Natural killer cell (primary cell): ENCODE measurements around the gene METTL5. TPM values are rescaled to one million over a fixed set of nuclear protein-coding genes. Genes with fewer than 3 reads are reported as not detected.
A peak's percentile ranks its signal among the peaks of the same experiment; 100 is the strongest.

Source experiments
- ATAC-seq, 3 donors: fragments of 150-1000 bp in 2 of 3; fragments of 200-7000 bp in 1 of 3; cut with Tn5 transposase; 1 replicate in 1 of 3; 2 replicates in 2 of 3; pipeline ENCODE4 v1.10.0; 2021; ENCODE audit warnings: mild to moderate bottlenecking in 2 of 3, moderate library complexity in 2 of 3
- DNase-seq, 2 donors: peaks; one replicate each; pipeline versions ENCODE4 v3.0.0 to v3.0.0-alpha.2; 2013 to 2021; ENCODE audit warnings: mixed read lengths in 1 of 2
- H3K27ac ChIP-seq: one replicate; pipeline ENCODE4 v1.5.1; 2013; ENCODE audit warnings: mild to moderate bottlenecking, low read length
- H3K27me3 ChIP-seq: one replicate; pipeline ENCODE4 v1.6.1; 2013; ENCODE audit warnings: low read length; ENCODE audit not compliant: control insufficient read depth, insufficient read depth
- H3K36me3 ChIP-seq: one replicate; pipeline ENCODE4 v1.6.1; 2013; ENCODE audit warnings: low read length; ENCODE audit not compliant: control insufficient read depth, insufficient read depth
- H3K4me1 ChIP-seq: one replicate; pipeline ENCODE4 v1.6.1; 2013; ENCODE audit warnings: low read length; ENCODE audit not compliant: control insufficient read depth, insufficient read depth
- H3K4me3 ChIP-seq: one replicate; pipeline ENCODE4 v1.5.1; 2013; ENCODE audit warnings: low read length
- H3K9me3 ChIP-seq: one replicate; pipeline ENCODE4 v1.6.1; 2013; ENCODE audit warnings: low read length; ENCODE audit not compliant: control insufficient read depth, insufficient read depth
- H3K27ac Mint-ChIP-seq, 2 donors: one replicate each; pipeline ENCODE4 v1.8.0; 2022; ENCODE audit warnings: mild to moderate bottlenecking in 2 of 2, mixed read lengths in 2 of 2, moderate library complexity in 1 of 2
- H3K27me3 Mint-ChIP-seq, 2 donors: one replicate each; pipeline ENCODE4 v1.8.0; 2022; ENCODE audit warnings: low read depth in 2 of 2, mixed read lengths in 2 of 2
- H3K36me3 Mint-ChIP-seq: one replicate; pipeline ENCODE4 v1.8.0; 2022; ENCODE audit warnings: mixed read lengths
- H3K4me1 Mint-ChIP-seq, 2 donors: one replicate each; pipeline ENCODE4 v1.8.0; 2022; ENCODE audit warnings: mixed read lengths in 2 of 2
- H3K4me3 Mint-ChIP-seq: one replicate; pipeline ENCODE4 v1.8.0; 2022; ENCODE audit warnings: mild to moderate bottlenecking, moderate library complexity, mixed read lengths
- H3K9me3 Mint-ChIP-seq, 2 donors: one replicate each; pipeline ENCODE4 v1.8.0; 2022; ENCODE audit warnings: mixed read lengths in 2 of 2
- WGBS: methylation state at CpG from one replicate; pipeline ENCODE4 v1.1.7; 2013; ENCODE audit warnings: missing lambda C conversion rate; ENCODE audit not compliant: insufficient coverage; 5-methylcytosine and 5-hydroxymethylcytosine counted together
- intact Hi-C: fragments of 100-400 bp; cut with micrococcal nuclease; formaldehyde crosslinking; loops from one replicate; pipeline ENCODE4 v1.14.2; 2022
- total RNA-seq, 4 donors: library from RNA; stranded (reverse); fragments of 120-200 nt in 1 of 4; gene quantifications; one replicate each; pipeline versions ENCODE4 v1.2.3 to v1.2.4, GENCODE V29; 2013 to 2022
- TF ChIP-seq, protein P1 (sequence below): fragments of 200-600 bp; IDR thresholded peaks from one replicate; pipeline ENCODE4 v1.8.0; 2022; ENCODE audit warnings: antibody characterized with exemption

METTL5 gene
- total RNA-seq, 3 donors from 2014 or later (not counting 1 experiment from before 2014, with no cell fraction given): 14.7 to 28.2 (median 21.3) TPM

DNA sequence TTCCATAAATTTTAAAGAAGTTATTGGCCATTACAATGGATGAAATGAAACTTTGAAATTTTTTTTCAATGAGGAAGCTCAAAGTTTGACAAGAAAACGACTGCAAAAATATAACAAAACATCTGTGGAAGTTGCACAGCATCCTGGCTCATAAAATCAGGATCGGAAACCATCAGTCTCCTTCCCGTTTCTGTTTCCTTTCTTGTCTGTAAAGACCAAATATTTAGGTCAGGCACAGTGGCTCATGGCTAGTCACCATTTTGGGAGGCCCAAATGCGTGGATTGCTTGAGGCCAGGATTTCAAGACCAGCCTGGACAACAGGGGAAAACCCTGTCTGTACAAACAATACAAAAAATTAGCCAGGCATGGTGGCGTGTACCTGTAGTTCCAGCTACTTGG, 53.7 kb downstream of the METTL5 start:
- H3K4me3 ChIP-seq: no peak overlapping the region
- Mint-ChIP-seq H3K36me3 (no peaks in the 10 kb centered on the region), H3K4me1 (peaks cover 8 to 12% of the 10 kb centered on the region in 2 donors), H3K27me3 (peaks cover 5 to 33% of the 10 kb centered on the region in 2 donors), H3K4me3 (no peak overlapping the region), H3K27ac (no peak overlapping the region), H3K9me3 (no peaks in the 10 kb centered on the region)
- DNase-seq (no peak), ATAC-seq (no peak)
- no peak overlapping the region for H3K27ac ChIP-seq
- peaks cover 17% of the 10 kb centered on the region for H3K4me1 ChIP-seq
- intact Hi-C loops: no loop called here
- peaks cover 14% of the 10 kb centered on the region for H3K27me3 ChIP-seq
- 60% methylated on average over 4 of the region's 5 CpGs for WGBS
- TF ChIP-seq, protein P1, sequence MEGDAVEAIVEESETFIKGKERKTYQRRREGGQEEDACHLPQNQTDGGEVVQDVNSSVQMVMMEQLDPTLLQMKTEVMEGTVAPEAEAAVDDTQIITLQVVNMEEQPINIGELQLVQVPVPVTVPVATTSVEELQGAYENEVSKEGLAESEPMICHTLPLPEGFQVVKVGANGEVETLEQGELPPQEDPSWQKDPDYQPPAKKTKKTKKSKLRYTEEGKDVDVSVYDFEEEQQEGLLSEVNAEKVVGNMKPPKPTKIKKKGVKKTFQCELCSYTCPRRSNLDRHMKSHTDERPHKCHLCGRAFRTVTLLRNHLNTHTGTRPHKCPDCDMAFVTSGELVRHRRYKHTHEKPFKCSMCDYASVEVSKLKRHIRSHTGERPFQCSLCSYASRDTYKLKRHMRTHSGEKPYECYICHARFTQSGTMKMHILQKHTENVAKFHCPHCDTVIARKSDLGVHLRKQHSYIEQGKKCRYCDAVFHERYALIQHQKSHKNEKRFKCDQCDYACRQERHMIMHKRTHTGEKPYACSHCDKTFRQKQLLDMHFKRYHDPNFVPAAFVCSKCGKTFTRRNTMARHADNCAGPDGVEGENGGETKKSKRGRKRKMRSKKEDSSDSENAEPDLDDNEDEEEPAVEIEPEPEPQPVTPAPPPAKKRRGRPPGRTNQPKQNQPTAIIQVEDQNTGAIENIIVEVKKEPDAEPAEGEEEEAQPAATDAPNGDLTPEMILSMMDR: no peak
- no peaks in the 10 kb centered on the region for H3K9me3 ChIP-seq
- no peaks in the 10 kb centered on the region for H3K36me3 ChIP-seq

GRCh38 chr2:169768262-169768995, 56.3 kb downstream of the METTL5 start:
- no peak overlapping the region for H3K27ac ChIP-seq
- TF ChIP-seq, protein P1: no peak
- peak overlapping the region; percentile 88 for H3K4me3 Mint-ChIP-seq
- H3K9me3 ChIP-seq: no peaks in the 10 kb centered on the region
- ATAC-seq (peak; percentile 39 to 67 (median 61)), DNase-seq (peak in 1 of 2 donors; percentile 58)
- H3K27me3 ChIP-seq: peaks cover 14% of the 10 kb centered on the region
- H3K36me3 Mint-ChIP-seq: no peaks in the 10 kb centered on the region
- H3K4me1 Mint-ChIP-seq: peaks cover 8 to 12% of the 10 kb centered on the region in 2 donors
- intact Hi-C loops: no loop called here
- H3K4me3 ChIP-seq: peak overlapping the region; percentile 3
- no peaks in the 10 kb centered on the region for H3K36me3 ChIP-seq
- peaks cover 17% of the 10 kb centered on the region for H3K4me1 ChIP-seq
- WGBS: 43% methylated on average over 72 of the region's 72 CpGs
- H3K27me3 Mint-ChIP-seq: peaks cover 5 to 33% of the 10 kb centered on the region in 2 donors
- H3K9me3 Mint-ChIP-seq: no peaks in the 10 kb centered on the region
- H3K27ac Mint-ChIP-seq: peak overlapping the region in 1 of 2 donors; percentile 63

GRCh38 chr2:169767243-169767888, 57.3 kb downstream of the METTL5 start:
- H3K27me3 ChIP-seq: peaks cover 14% of the 10 kb centered on the region
- no peaks in the 10 kb centered on the region for H3K36me3 ChIP-seq
- DNase-seq (peak; percentile 36 to 83), ATAC-seq (peak; percentile 73 to 81 (median 73))
- no peaks in the 10 kb centered on the region for H3K36me3 Mint-ChIP-seq
- no peak overlapping the region for H3K27ac ChIP-seq
- no peaks in the 10 kb centered on the region for H3K9me3 ChIP-seq
- no peak overlapping the region for H3K27ac Mint-ChIP-seq
- peaks cover 8 to 21% of the 10 kb centered on the region in 2 donors for H3K4me1 Mint-ChIP-seq
- peaks cover 20% of the 10 kb centered on the region for H3K4me1 ChIP-seq
- TF ChIP-seq, protein P1: peak; percentile 74
- H3K9me3 Mint-ChIP-seq: no peaks in the 10 kb centered on the region
- no peak overlapping the region for H3K4me3 ChIP-seq
- peaks cover 5 to 27% of the 10 kb centered on the region in 2 donors for H3K27me3 Mint-ChIP-seq
- H3K4me3 Mint-ChIP-seq: peak overlapping the region; percentile 45
- intact Hi-C loops: no loop called here
- 22% methylated on average over 11 of the region's 12 CpGs for WGBS
